Stomach (tissue), 9 donors: ENCODE data around the gene KCNQ1. TPM values are rescaled to one million over a fixed set of nuclear protein-coding genes. Genes with fewer than 3 reads are reported as not detected.
A peak's percentile ranks its signal among the peaks of the same experiment; 100 is the strongest.

Experiments
- DNase-seq, 2 donors: peaks; one replicate each; pipeline versions ENCODE4 v3.0.0 to v3.0.0-alpha.2; 2013 to 2019
- H3K27ac ChIP-seq, 5 donors: fragments of 200-600 bp in 4 of 5; sonication (generic) in 4 of 5; one replicate each; pipeline ENCODE4 v1.5.1; 2013 to 2019; ENCODE audit warnings: mild to moderate bottlenecking in 1 of 5, moderate library complexity in 1 of 5
- H3K27me3 ChIP-seq, 3 donors: fragments of 200-600 bp; sonication (generic); one replicate each; pipeline ENCODE4 v1.5.1; 2017 to 2019; ENCODE audit warnings: mixed run types in 1 of 3
- H3K36me3 ChIP-seq, 4 donors: fragments of 200-600 bp; sonication (generic); 1 replicate in 3 of 4; 2 replicates in 1 of 4; pipeline ENCODE4 v1.5.1; 2016 to 2019
- H3K4me1 ChIP-seq, 4 donors: fragments of 200-600 bp; sonication (generic); one replicate each; pipeline ENCODE4 v1.5.1; 2016 to 2019
- H3K4me3 ChIP-seq, 4 donors: fragments of 200-600 bp; sonication (generic) in 3 of 4; one replicate each; pipeline ENCODE4 v1.5.1; 2016 to 2019; ENCODE audit warnings: mild to moderate bottlenecking in 1 of 4
- H3K9me3 ChIP-seq, 4 donors: fragments of 200-600 bp; sonication (generic); one replicate each; pipeline ENCODE4 v1.5.1; 2016 to 2019
- CTCF ChIP-seq, 7 experiments: fragments of 450-650 bp in 4 of 7; fragments of 200-600 bp in 3 of 7; sonication (generic) in 3 of 7; IDR thresholded peaks; one replicate each; pipeline ENCODE4 v1.5.1; 2016 to 2019; ENCODE audit warnings: antibody characterized with exemption in 7 of 7, control low read depth in 2 of 7, mild to moderate bottlenecking in 1 of 7
- EP300 ChIP-seq: sonication (generic); formaldehyde crosslinking; IDR thresholded peaks from one replicate; pipeline ENCODE4 v1.6.1; 2017; ENCODE audit warnings: antibody characterized with exemption
- POLR2A ChIP-seq, 4 donors: fragments of 450-650 bp; IDR thresholded peaks; one replicate each; pipeline ENCODE4 v1.6.1; 2016; ENCODE audit warnings: antibody characterized with exemption in 4 of 4, control low read depth in 2 of 4, mild to moderate bottlenecking in 1 of 4, moderate library complexity in 1 of 4
- POLR2AphosphoS5 ChIP-seq, 3 donors: sonication (generic); formaldehyde crosslinking; IDR thresholded peaks; one replicate each; pipeline ENCODE4 v1.6.1; 2016; ENCODE audit warnings: antibody characterized with exemption in 3 of 3
- WGBS, 5 donors: extraction: QIAGEN DNeasy Blood & Tissue Kit in 3 of 5; methylation state at CpG; one replicate each; pipeline versions ENCODE4 v1.1.5 to v1.1.7; 2013 to 2018; 5-methylcytosine and 5-hydroxymethylcytosine counted together
- intact Hi-C: fragments of 100-400 bp; cut with DNase I; formaldehyde crosslinking; loops from one replicate; pipeline ENCODE4 v1.15.1; 2023; ENCODE audit warnings: low total_unique reads
- polyA plus RNA-seq, 3 donors: library from polyadenylated mRNA; stranded (reverse); fragments of 200-250 nt; gene quantifications; one replicate each; pipeline ENCODE4 v1.2.3, GENCODE V29; 2013
- total RNA-seq, 5 donors: library from RNA; depleted of rRNA; stranded (reverse); fragments of >200 nt; gene quantifications; one replicate each; pipeline versions ENCODE4 v1.1.0 to v1.2.3, GENCODE V29; 2014 to 2016
- donor health status: healthy with polysubstance abuse.
- donor health status: Bipolar disorder and iron deficiency.
- donor health status: healthy.

Gene KCNQ1
- total and polyA plus RNA-seq, 8 donors, result 12.1 to 155 (median 49.0) TPM

GRCh38 chr11:2437516-2437915 is 7.3 kb upstream of the KCNQ1 start:
- H3K4me1 ChIP-seq, result no peaks in the 10 kb centered on the region
- 85 to 99% (median 94%) methylated on average over 4 of the region's 4 CpGs for WGBS, 5 donors
- intact Hi-C loops, result no loop called here
- H3K4me3 ChIP-seq, result no peak overlapping the region
- H3K27me3 ChIP-seq, result peaks cover 0 to 36% (median 0%) of the 10 kb centered on the region in 3 donors
- no peak overlapping the region for H3K27ac ChIP-seq
- H3K9me3 ChIP-seq, result no peaks in the 10 kb centered on the region
- no peak for DNase-seq
- no peaks in the 10 kb centered on the region for H3K36me3 ChIP-seq
- no peak for TF ChIP-seq POLR2A (IDR thresholded peaks at IDR 0.05)
- no peak for TF ChIP-seq EP300
- TF ChIP-seq CTCF (IDR thresholded peaks at IDR 0.05), result no peak
- TF ChIP-seq POLR2AphosphoS5 (IDR thresholded peaks at IDR 0.05), result no peak

GRCh38 chr11:2439820-2440219 is 5.0 kb upstream of the KCNQ1 start:
- peaks cover 0 to 6% (median 0%) of the 10 kb centered on the region in 4 donors for H3K9me3 ChIP-seq
- TF ChIP-seq EP300 (no peak), POLR2AphosphoS5 (IDR thresholded peaks at IDR 0.05) (no peak), CTCF (IDR thresholded peaks at IDR 0.05) (no peak), POLR2A (IDR thresholded peaks at IDR 0.05) (no peak)
- DNase-seq, result no peak
- H3K27ac ChIP-seq, result no peak overlapping the region
- H3K36me3 ChIP-seq, result no peaks in the 10 kb centered on the region
- WGBS, 5 donors, result 90 to 96% (median 94%) methylated on average over 3 of the region's 3 CpGs
- H3K4me3 ChIP-seq, result no peak overlapping the region
- intact Hi-C loops, result no loop called here
- H3K4me1 ChIP-seq, result peaks cover 5 to 18% (median 11%) of the 10 kb centered on the region in 4 donors
- H3K27me3 ChIP-seq, result peaks cover 5 to 54% (median 9%) of the 10 kb centered on the region in 3 donors

DNA sequence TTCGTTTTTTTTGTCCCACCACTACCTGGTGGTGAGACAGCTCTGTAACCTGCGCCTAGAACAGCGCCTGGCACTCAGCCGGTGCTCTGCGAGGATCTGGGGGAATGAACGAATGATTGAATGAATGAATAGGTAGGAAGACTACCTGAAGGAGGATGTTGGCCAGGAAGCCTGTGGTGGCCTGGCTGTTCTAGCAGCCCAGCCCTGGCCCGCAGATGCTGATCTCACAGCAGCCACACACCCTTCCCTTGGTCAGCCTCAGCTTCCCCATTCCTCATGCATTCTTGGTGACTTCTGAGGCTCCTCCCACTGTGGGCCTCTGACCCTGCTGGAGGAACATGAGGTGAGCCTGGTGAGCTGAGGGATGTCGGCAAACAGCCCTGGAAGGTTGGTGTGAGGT is 4.2 kb upstream of the KCNQ1 start:
- Histone ChIP-seq H3K9me3 (peaks cover 0 to 6% (median 0%) of the 10 kb centered on the region in 4 donors), H3K27me3 (peaks cover 5 to 62% (median 9%) of the 10 kb centered on the region in 3 donors), H3K36me3 (no peaks in the 10 kb centered on the region), H3K27ac (no peak overlapping the region), H3K4me3 (no peak overlapping the region), H3K4me1 (peaks cover 5 to 23% (median 13%) of the 10 kb centered on the region in 4 donors)
- no peak for TF ChIP-seq POLR2AphosphoS5 (IDR thresholded peaks at IDR 0.05)
- TF ChIP-seq POLR2A (IDR thresholded peaks at IDR 0.05), result no peak
- no peak for TF ChIP-seq CTCF (IDR thresholded peaks at IDR 0.05)
- TF ChIP-seq EP300, result no peak
- 70 to 79% (median 73%) methylated on average over 7 to 8 of the region's 8 CpGs for WGBS, 5 donors
- no peak for DNase-seq
- intact Hi-C loops, result no loop called here

DNA sequence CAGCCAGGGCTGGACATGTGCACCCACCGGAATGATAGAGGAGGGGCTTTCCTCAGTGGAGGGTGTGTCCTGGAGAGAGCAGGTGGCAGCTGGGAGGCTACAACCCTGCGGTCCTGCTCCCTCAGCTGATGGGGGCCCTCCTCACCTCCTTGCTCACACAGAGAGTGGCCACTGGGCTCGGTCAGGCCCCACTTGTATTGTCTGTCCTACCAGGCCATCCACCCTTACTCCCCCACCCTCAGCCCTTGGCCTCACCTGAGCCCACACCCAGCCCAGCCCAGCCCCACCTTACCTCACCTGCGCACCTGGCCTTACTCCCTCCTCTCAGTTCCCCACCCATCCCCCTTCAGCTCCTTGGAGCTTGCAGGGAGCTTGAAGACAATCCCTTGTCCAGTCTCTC is 3.6 kb upstream of the KCNQ1 start:
- Histone ChIP-seq H3K4me3 (no peak overlapping the region), H3K27me3 (peaks cover 5 to 62% (median 9%) of the 10 kb centered on the region in 3 donors), H3K9me3 (peaks cover 0 to 6% (median 0%) of the 10 kb centered on the region in 4 donors), H3K27ac (no peak overlapping the region), H3K36me3 (no peaks in the 10 kb centered on the region), H3K4me1 (peaks cover 5 to 28% (median 18%) of the 10 kb centered on the region in 4 donors)
- 56 to 72% (median 65%) methylated on average over 3 to 4 of the region's 4 CpGs for WGBS, 5 donors
- intact Hi-C loops, result no loop called here
- no peak for TF ChIP-seq POLR2AphosphoS5 (IDR thresholded peaks at IDR 0.05)
- peak in 1 of 2 donors; percentile 53 for DNase-seq

- peaks cover 0 to 6% (median 0%) of the 10 kb centered on the region in 4 donors for H3K9me3 ChIP-seq
- DNase-seq, result peak in 1 of 2 donors; percentile 35
- intact Hi-C loops, result no loop called here
- WGBS, 5 donors, result 78 to 96% (median 84%) methylated on average over 2 of the region's 2 CpGs
- no peak overlapping the region for H3K4me3 ChIP-seq
- H3K36me3 ChIP-seq, result no peaks in the 10 kb centered on the region
- H3K4me1 ChIP-seq, result peaks cover 14 to 42% (median 32%) of the 10 kb centered on the region in 4 donors
- H3K27me3 ChIP-seq, result peaks cover 5 to 64% (median 9%) of the 10 kb centered on the region in 3 donors
- TF ChIP-seq POLR2A (IDR thresholded peaks at IDR 0.05) (no peak), EP300 (no peak), POLR2AphosphoS5 (IDR thresholded peaks at IDR 0.05) (no peak), CTCF (IDR thresholded peaks at IDR 0.05) (no peak)
- H3K27ac ChIP-seq, result no peak overlapping the region
These were observed 2.2 kb upstream of the KCNQ1 start for GRCh38 chr11:2442589-2442988.
